HG03457 (cell line): ENCODE data around the gene UBR4.
"Not testable (repeated sequence)": the region's sequence is repeated elsewhere in the genome, so short reads cannot be mapped to it uniquely, and the experiment has no call there.

ENCODE experiments used
- ATAC-seq: cut with Tn5 transposase; IDR thresholded peaks from one replicate; pipeline ENCODE4 v1.9.1; 2021; ENCODE audit warnings: moderate number of reproducible peaks; ENCODE audit not compliant: unreplicated experiment

Gene UBR4

DNA sequence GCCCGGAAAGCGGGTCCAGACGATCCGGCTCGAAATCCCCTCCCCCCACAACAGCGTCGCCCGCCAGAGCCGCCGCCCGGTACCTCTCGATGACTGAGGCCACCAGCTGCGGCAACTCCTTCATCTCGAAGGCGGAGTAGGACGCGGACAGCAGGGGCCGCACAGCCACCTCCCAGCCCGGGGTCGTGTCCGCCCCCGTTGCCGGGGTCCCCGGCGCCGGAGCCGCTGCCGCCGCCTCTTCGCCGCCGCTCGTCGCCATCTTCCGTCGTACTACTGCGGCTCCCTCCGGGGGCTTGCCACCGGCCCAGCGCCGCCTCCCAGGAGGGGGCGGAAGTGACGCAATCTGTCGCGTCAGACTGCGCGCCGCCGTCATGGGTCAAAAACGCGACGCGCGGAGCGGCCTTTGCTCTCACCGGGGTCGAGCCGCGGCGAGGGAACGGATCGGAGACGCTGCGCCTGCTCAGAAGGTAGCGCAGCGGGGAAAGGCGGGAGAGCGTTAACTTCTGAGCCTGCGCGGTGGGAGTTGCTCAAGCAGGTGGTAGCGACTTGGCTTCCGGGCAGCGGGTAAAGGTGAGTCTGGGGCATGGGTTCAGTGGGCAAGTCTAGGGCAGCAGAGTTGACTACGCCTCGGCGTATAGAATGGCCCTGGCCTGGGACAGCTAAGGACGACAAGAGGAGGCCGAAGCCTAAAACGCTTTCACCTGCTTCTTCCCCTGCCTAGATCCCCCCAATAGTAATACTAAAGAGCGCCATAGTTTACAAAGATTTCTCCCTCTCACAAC is at the start of gene UBR4:
TSS of gene UBR4 (minus strand) at position 277 of the 782 bp plus-strand sequence. CDS start at position 259, 18 bp downstream.
- ATAC-seq, result peak; percentile 65

DNA sequence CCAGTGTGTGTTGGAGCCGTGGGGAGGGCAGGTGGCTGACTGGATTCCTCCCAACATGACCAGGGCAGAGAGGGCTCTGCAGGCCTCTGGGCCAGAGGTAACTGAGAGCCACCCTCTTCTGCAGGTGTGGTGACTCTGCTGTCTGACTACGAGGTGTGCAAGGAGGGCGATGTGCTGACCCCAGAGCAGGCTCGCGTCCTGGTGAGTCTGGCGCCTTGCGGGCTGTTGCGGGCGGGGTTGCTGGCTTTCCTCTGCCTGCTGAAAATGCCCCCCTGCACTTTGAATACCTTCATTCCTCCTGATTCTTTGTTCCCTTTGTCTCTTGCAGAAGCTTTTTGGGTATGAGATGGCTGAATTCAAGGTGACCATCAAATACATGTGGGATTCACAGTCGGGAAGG is 48.3 kb upstream of the UBR4 start:
- no peak for ATAC-seq

DNA sequence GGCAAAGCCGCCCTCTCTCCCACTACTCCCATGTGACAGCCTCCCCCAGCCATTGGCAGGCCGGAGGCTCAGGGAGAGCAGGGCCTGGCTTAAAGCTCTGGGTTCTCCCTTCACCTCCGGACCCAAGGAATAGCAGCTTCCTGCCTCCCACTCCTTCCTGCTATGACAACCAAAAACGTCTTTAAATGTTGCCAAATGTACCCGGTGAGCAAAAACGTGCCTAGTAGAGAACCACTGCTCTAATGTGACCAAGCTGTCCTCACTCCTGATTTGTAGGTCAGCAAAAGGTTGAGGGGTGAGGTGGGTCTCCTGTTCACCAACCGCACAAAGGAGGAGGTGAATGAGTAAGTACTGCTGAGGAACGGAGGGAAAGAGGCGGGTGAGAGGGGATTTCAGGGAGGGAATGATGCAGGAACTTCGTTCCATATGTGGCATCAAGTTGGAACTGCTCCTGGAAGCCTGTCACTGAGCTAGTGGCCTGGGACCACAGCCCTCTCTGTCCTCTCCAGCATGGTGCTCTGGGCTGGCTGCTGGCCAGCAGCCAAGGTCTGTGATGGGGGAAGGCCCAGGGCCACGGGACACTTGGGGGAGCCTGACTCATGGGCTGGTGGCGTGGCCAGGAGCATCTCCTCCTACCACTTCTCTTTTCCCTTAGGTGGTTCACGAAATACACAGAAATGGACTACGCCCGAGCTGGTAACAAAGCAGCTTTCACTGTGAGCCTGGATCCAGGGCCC is 47.3 kb upstream of the UBR4 start:
- ATAC-seq, result no peak

DNA sequence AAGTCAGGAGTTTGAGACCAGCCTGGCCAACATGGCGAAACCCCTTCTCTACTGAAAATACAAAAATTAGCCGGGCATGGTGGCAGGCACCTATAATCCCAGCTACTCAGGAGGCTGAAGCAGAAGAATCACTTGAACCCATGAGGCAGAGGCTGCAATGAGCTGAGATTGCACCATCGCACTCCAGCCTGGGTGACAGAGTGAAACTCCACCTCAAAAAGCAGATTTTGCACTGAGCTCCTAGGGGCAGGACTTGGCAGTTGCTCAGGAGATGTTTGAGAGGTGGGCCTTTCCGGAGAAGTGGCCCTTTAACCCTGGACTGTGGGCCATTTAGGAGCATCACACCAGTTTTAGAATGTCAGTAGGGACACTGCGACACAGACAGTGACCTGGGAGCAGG is 46.2 kb upstream of the UBR4 start:
- ATAC-seq, result not testable (repeated sequence)

DNA sequence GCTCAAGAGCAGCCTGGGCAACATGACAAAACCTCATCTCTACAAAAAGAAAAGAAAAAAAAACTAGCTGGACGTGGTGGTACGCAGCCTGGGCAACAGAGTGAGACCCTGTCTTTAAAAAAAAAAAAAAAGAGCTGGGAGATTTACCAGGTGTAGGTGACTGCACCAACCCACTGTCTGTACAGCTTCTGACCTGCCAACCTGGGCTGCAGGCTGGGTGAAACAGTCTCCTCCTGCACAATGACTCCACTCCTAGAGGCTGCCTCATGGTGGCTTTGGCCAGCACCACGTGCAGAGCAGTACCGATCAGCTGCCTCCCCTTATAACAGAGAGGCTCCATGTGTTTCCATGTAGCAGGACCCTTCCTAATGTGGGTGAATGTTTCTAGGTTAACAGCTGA is 45.2 kb upstream of the UBR4 start:
- no peak for ATAC-seq

DNA sequence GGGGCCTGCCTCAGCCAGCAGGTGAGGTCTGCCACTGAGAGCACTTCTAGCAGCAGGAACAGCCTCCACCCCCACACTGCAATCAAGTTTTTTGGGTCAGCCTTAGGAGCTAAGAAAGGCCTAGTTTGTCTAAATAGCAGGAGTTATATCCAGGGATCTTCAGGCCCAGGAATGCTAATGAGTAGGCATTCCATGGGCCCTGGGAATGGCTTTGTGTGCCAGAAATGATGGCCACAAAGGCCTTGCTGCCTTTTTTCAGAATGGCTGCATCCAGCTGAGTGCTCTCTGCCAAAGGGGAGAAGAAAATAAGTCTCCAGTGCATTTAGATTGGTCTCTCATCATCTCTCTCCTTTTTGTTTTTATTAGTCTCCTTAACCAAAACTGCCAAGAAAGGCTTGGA is 44.4 kb upstream of the UBR4 start:
- no peak for ATAC-seq

DNA sequence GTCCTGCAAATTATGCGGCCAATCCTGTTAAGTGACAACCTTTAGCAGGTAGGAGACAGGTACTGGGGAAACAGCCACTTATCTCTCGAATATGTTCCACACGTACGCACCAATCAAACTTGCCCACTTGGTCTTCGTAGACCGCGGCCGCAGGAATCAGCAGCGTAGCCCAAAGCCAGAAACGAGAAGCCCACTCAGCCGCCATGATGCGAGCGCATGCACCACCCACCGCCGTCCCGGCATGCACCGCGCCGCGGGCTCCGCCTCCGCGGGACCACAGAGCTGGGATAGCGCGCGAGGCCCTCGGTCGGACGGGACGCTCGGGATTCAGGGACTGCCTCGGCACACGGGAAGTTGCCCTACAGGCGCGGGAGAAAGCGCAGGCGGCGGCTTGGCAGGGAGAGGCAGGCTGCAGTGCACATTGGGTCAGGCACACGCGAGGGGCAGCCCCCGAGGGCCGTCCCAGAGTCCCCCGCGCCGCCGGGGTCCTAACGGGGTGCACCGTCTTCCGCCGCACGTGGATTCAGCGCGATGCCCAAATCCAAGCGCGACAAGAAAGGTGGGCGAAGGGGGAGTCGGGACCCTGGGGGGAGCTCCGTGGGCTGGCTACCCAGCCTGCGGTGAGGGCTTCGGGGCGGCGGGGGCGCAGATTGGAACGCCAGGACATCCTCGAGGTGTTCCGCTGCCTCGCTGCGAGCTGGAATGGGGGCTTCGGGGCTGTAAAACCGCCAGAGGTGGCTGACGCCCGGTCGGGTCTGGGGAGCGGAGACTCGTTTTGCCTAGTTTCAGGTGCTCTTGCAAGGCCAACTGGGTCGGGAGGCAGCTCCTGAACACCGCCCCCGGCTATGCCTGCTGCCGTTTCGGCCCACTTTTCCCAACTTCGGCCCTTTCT is 41.5 kb upstream of the UBR4 start, which contains the start of the genes EMC1 and MRTO4:
TSS of gene EMC1 (minus strand) at position 220 of the 892 bp plus-strand sequence. CDS start at position 205, 15 bp downstream.
TSS of gene MRTO4 (plus strand) at position 501 of the 892 bp plus-strand sequence. CDS start at position 532, 31 bp downstream.
- no peak for ATAC-seq

DNA sequence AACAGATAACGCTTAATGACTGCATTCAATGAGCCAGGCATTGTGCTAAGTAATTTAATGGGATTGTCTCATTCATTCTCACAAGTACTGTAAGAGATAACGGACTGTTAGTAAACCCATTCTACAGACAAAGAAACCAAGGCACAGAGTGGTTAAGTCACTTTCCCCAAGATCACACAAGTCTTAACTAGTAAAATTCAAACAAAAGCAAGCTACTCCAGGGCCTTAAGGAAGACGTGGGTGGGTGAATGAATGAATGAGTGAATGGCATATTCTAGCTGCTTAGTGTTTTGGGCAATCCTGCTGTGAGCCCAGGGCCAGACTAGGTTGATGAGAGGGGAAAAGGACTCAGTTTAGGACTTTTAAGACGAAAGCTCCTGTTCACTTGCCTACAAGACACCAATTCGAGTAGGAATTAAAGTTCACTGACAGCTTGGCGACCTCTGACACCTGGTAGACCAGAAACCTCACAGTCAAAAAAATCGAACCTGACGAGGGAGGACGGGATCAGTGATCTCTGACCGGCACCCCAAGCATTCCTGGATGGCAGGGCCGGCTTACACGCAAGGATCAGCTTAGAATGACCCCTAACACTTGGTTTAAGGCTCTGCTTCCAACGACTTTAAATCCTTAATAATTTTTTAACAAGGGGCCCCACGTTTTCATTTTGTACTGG is 40.7 kb upstream of the UBR4 start:
- ATAC-seq, result no peak

DNA sequence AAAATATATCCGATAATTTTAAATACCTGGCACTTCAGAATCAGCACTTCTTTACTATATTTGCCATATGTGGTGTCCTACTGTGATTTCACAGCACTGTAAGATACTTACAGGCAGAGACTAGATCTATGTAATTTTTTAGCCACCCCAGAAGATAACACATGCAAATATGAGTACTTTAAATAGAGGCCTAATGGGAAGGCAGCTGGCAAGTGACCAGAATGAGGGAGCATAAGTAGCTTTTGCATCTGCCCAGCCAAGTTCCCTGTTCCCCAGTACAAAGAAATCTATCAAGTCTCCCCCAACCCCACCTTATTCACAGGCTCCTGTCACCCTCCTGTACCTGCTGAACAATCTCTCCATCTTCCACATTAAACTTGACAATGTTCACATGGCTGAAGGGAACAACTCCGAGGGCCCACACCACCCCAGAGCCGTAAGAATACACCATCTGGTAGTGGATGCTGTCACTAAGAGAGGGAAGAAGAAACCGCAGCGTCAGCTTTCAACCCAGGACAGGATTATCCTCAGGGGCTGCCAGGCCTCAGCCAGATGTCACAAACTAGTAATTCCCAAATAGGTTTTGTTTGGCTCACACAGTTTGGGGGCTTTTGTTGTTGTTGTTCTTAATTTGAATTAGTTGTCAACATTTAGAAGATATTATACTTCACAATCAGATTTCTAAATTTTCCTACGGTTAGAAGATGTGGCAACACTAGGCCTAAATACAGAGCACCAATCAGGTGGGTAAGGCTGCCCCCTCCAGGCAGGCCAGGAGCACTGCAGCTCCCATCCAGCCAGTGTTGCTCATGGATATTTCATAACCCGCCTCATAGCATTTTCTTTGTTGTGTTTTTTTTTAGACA is 30.8 kb upstream of the UBR4 start:
- no peak for ATAC-seq

DNA sequence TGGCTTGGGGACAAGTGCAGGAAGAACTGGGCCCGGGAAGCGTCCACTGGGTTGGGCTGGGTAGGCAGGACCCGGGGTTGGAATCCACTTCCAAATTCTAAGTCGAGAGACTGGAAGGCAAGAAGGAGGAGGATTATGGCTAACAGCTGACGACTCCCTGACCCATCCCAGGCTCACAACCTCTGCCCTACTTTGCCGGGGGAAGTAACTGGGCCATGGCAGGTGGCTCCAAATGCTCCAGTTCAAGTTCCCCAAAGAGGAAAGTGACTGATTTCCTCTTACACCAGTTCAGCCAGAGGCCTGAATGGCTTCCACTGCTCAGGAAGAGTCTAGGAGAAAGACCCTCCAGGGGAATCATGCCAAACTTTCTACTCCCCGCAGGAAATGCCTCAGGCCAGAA is 29.8 kb upstream of the UBR4 start:
- ATAC-seq, result no peak

DNA sequence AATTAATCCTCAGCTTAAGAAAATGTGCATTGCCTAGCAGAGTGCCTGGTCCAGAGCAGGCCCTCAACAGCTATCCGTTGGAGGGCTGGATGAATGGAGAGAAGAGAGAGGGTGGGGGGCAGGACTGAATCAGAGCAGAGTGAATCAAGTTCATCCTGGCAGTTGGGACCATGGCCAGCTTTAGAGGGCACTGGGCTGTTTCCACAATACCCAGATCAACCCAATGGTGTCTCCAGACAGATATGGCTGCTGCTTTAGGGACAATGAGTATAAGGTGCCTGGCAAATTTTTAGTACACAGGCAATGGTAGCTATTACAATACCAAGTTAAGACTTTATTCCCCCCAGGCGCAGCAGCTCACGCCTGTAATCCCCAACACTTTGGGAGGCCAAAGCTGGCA is 24.2 kb upstream of the UBR4 start:
- no peak for ATAC-seq

DNA sequence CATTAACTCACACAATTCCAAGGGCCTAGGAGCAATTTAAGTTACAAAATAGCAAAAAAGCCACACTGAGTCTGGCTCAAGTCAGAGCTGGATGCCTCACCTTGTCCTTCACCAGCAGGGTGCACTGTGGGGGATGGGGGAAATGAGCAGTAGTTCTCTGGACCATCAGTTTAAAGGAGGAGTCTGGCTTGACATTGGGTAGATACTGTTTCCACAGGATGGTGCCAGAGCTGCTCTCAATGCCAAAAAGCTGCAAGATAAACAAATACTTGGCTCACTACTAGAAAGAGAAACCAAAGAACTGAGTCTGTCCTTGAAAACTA is 22.4 kb upstream of the UBR4 start:
- ATAC-seq, result no peak

DNA sequence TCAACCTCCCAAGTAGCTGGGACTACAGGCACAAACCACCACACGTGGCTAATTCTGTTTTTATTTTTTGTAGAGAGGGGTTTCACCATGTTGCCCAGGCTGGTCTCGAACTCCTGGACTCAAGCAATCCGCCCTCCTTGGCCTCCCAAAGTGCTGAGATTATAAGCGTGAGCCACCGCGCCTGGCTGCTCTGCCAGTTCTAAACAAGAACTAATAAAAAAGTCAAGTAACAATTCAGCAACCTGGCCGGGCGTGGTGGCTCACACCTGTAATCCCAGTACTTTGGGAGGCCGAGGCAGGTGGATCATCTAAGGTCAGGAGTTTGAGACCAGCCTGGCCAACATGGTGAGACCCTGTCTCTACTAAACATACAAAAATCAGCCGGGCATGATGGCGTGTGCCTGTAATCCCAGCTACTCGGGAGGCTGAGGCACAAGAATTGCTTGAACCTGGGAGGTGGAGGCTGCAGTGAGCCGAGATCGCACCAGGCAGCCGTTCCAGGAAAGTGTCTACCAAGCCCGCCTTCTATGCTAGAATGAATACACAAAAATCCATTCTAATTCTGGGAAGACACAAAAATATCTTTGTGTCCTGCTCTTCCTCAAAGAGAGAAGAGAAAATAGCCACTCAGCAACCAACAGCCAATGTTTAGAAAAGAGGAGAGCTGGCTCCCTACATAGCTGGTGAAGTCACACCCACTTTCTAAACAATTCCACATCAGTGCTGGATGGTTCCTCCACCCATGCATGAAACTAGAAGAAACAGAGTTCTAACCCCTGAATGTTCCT is 21.9 kb upstream of the UBR4 start:
- not testable (repeated sequence) for ATAC-seq

DNA sequence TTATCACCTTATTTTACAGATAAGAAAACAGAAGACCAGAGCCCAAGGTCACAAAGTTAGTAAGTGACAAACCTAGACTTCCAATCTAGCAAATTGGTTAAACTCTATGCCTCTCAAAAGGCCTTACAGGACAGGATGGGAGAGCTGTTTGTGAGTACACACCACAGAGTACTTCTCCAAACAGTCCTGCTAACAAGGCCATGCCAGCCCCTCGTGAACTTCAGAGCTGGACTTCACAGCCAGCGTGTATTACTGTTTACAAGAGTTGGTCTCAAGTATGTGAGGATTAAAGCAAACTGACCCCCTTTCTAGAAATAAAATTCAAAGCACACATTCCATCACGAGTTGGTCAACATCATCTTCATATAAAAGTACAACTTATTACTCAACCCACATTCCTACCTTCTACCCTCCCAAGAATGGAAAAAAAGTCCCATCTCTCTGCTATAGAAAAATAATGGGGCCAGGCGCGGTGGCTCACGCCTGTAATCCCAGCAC is 19.8 kb upstream of the UBR4 start:
- no peak for ATAC-seq

DNA sequence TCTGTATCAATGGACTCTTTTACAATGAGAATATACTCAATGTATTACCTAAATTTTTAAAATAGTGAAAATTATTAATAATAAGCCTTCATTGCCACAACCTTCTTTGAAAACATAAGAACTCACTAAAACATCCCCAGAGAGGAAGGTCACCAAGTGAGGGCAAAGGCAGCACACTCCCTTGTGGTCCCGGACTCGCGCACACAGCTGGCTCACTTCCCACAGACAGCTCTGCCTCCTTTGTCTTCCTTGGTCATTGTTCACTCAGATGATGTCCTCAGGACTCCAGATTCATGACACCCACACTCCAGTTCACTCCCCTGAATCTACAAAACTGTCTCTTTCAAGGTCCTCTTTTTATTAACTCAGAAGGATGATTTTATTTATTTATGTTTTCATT is 19.2 kb upstream of the UBR4 start:
- ATAC-seq, result no peak

DNA sequence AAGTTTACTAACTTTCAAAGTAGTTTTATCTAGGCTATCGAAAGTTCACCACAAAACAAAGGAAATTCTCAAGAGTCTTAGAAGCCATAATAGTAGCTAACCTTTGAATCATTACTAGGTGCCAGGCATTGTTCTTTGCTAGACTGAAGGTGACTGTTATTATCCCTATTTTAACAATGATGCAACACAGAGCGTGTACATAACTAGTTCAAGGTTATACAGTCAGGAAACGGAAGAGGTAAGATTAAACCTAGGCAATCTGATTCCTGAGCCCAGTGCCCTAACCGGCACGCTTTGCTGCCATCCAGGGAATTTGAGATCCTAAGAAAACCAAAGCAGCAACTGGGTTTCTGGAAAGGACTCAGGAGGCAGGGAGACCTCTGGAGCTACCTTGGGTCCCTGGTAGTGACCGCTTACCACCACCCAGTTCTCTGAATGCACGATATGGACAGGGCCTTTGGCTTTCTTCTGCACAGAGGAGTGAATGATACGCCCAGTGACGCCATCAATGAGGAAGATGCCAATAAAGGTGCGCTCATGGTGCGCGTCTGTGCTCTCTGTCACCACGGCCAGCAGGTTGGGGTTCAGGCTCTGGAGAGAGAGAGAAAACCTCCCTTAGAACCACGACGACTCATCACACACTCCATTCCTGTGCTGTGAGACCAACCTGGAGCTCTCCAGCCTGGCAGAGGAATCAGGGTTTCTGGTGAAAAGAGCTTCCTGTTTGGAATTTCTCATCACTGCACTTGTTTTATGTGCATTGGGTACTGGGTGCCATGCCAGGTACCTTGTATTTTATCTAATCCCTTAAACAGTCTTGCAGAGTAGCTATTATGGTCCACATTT is 13.1 kb upstream of the UBR4 start:
- ATAC-seq, result no peak

DNA sequence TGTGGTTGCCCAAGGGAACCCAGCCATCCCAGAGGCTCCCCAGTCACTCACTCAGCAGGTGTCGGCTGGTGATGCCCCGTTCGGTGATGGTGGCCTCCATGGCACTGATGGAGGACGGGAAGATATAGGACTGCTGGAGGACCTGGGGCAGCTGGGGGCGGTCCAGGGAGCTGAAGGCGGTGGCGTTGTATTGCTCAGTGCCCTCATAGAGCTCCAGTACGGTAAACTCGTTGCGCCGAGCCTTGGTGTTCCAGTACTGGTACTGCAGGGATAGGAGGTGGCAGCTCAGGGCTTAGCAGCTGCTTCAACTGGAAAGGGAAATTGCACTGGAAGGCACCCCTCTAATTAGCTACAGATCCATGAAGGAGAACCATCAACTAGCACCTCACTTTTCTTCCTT is 12.5 kb upstream of the UBR4 start:
- no peak for ATAC-seq

DNA sequence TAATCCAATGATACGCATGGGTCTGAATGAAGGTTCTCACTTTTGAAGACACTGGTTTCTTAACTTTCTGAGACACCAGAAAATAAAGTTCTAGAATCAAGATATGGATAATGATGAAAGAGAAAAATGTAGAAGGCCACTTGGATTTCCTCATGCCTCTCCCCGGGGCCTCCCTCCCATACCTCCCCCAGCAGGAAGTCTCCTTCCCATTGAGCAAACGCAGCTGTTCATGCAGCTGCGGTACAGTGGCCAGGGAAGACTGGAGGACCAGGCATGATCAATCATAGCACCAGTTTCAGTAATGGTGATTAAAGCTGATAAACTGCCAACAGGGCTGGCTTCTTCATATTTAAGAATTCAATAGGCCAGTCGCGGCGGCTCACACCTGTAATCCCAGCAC is 10.9 kb upstream of the UBR4 start:
- no peak for ATAC-seq
